ENCODE data around the gene CRIM1. TPM values are rescaled to one million over a fixed set of nuclear protein-coding genes. Genes with fewer than 3 reads are reported as not detected.

Gene CRIM1
- total and polyA plus RNA-seq, 2 experiments from 2014 or later, result 76.4 to 485 TPM

DNA sequence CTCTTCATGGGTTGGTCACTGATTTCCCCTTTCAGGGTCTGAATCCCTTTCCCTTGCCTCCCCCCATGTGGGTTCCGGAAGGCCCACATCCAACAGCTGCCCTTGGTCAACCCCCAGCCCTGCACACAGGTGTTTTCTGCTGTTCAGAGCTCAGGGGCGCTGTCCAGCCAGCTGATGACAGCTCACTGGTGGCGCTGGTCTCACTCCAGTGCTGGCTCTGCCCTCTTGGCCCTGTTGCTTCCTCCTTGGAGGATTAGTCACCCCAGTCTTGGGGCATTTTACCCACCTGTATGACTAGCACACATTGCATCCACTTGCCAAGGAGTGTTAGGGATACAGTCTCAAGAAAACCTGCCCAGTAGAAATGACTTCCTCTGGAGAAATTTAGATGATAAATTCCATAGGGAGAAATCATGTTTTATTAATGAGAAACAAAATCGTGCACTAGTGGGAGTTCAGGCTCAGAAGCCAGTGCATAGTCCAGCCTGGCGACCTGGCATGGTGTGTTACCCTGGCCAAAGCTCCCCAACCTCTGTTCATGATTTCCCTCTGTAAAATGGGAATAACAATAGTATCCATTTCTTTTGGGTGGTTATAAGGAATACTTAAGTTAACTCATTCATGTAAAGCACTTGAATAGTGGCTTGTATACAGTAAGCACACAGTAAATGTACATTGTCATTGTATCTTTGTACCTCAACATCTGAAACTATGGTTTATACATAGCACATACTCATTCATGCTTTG lies 21.6 kb downstream of the CRIM1 start:
- Histone ChIP-seq H3K9me2 (ENCODE audit: insufficient read depth) (no peaks in the 10 kb centered on the region), H3K9ac (no peak overlapping the region), H3K27ac (peak overlapping the region; percentile 64; the same call in 1 of the 2 replicates), H3K9me3 (ENCODE audit: low read depth) (no peaks in the 10 kb centered on the region), H3K36me3 (ENCODE audit: low read depth) (peaks cover 27% of the 10 kb centered on the region), H3K79me2 (ENCODE audit: insufficient read depth) (peaks cover 100% of the 10 kb centered on the region), H3K4me3 (no peak overlapping the region), H2AFZ (no peak overlapping the region), H3K27me3 (replicated peaks; ENCODE audit: insufficient read depth) (no peaks in the 10 kb centered on the region), H3K4me2 (ENCODE audit: unreplicated experiment) (no peak overlapping the region), H3K4me1 (ENCODE audit: insufficient read depth) (peaks cover 92% of the 10 kb centered on the region), H3F3A (ENCODE audit: insufficient read depth) (peaks cover 92% of the 10 kb centered on the region), H4K20me1 (ENCODE audit: insufficient read depth) (peaks cover 49% of the 10 kb centered on the region)
- peak; percentile 54 for DNase-seq
- WGBS, 2 experiments (ENCODE audit: low coverage in 1 of 2, low lambda C conversion rate in 2 of 2, missing lambda C conversion rate in 2 of 2), result 83 to 90% methylated on average over 5 of the region's 5 CpGs
- in situ Hi-C loops (cut with MboI), result no loop called here
- no peak for TF ChIP-seq EZH2 (IDR thresholded peaks at IDR 0.05; ENCODE audit: insufficient read depth, poor library complexity, severe bottlenecking)
- TF ChIP-seq EZH2phosphoT487 (IDR thresholded peaks at IDR 0.05; ENCODE audit: insufficient read depth, low read depth), result no peak

GRCh38 chr2:36379710-36380448 lies 24.3 kb downstream of the CRIM1 start:
- WGBS, 2 experiments (ENCODE audit: low coverage in 1 of 2, low lambda C conversion rate in 2 of 2, missing lambda C conversion rate in 2 of 2), result 98% methylated on average over 3 of the region's 3 CpGs
- Histone ChIP-seq H3K27me3 (replicated peaks; ENCODE audit: insufficient read depth) (no peaks in the 10 kb centered on the region), H3K4me3 (no peak overlapping the region), H3F3A (ENCODE audit: insufficient read depth) (peaks cover 92% of the 10 kb centered on the region), H3K9me2 (ENCODE audit: insufficient read depth) (no peaks in the 10 kb centered on the region), H3K9me3 (ENCODE audit: low read depth) (no peaks in the 10 kb centered on the region), H3K4me2 (ENCODE audit: unreplicated experiment) (no peak overlapping the region), H3K9ac (no peak overlapping the region), H3K27ac (peak overlapping the region; percentile 14), H3K79me2 (ENCODE audit: insufficient read depth) (peaks cover 100% of the 10 kb centered on the region), H4K20me1 (ENCODE audit: insufficient read depth) (peaks cover 56% of the 10 kb centered on the region), H3K36me3 (ENCODE audit: low read depth) (peaks cover 38% of the 10 kb centered on the region), H3K4me1 (ENCODE audit: insufficient read depth) (peaks cover 64% of the 10 kb centered on the region), H2AFZ (no peak overlapping the region)
- no peak for DNase-seq
- TF ChIP-seq EZH2 (IDR thresholded peaks at IDR 0.05; ENCODE audit: insufficient read depth, poor library complexity, severe bottlenecking) (no peak), EZH2phosphoT487 (IDR thresholded peaks at IDR 0.05; ENCODE audit: insufficient read depth, low read depth) (no peak)
- in situ Hi-C loops (cut with MboI), result no loop called here

DNA sequence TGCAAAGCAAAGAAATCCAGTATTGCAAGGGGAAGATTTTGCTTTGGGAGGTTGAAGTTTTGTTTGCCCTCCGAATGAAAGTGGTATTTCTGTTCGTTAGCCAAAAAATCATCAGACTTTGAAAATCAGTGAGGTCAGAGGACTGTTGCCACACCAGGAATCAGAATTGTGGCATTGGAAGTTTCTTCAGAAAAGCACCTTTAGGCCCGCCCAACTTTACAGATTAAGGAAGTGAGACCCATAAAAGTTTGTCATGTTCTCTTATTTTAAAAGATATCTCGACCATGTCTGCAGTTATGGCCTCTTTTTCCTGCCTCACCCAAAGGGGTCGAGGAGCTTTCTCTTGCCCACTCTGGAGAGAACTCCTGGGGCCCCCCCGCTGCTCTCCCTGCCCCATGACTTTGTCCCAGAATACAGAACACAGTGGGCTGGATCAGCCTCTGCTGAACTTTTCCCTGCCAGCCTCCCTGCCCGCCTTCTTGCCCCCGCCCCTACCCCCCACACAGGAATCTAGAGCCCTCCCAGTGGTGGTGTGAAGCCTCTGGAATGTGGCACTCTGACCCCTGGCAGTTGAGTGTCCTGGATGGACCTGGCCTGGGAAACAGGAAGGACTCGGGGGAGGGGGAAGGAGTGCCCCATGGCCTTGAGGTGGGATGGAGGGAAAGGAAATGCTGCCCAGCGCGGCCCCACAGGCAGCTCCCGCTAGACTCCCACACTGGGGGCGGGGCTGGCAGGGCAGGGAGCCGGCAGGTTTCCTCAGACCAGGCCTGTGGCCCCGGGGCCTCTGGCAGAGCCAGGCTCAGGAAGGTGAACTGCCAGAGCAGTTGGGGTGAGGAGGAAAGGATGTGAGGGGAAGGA lies 25.3 kb downstream of the CRIM1 start:
- Histone ChIP-seq H3K4me2 (ENCODE audit: unreplicated experiment) (no peak overlapping the region), H3K4me1 (ENCODE audit: insufficient read depth) (peaks cover 55% of the 10 kb centered on the region)

DNA sequence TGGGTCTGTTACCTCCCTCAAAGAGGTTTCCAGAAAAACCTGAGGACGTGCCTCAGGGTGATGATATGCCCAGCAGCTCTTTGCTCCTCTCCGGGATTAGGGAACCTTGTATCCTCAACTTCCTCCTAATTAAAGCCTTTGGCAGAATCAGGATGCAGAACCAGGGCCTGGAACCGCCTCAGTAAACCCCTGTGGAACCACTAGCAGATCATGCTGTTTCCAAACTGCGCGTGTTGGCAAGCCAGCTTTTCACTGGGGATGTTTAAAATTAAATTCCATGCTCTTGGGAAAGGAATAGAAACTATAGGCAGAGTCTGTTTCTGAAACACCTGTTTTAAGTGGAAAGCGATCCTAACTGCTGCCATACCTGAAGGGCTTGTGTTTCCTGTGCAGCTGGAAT lies 26.4 kb downstream of the CRIM1 start:
- Histone ChIP-seq H3K27me3 (replicated peaks; ENCODE audit: insufficient read depth) (no peaks in the 10 kb centered on the region), H3K27ac (no peak overlapping the region), H3K9me2 (ENCODE audit: insufficient read depth) (no peaks in the 10 kb centered on the region), H3K9ac (no peak overlapping the region), H2AFZ (no peak overlapping the region), H3K4me2 (ENCODE audit: unreplicated experiment) (no peak overlapping the region), H3K4me1 (ENCODE audit: insufficient read depth) (peaks cover 50% of the 10 kb centered on the region), H3K4me3 (no peak overlapping the region), H4K20me1 (ENCODE audit: insufficient read depth) (peaks cover 41% of the 10 kb centered on the region), H3K9me3 (ENCODE audit: low read depth) (no peaks in the 10 kb centered on the region), H3K79me2 (ENCODE audit: insufficient read depth) (peaks cover 100% of the 10 kb centered on the region), H3F3A (ENCODE audit: insufficient read depth) (peaks cover 91% of the 10 kb centered on the region), H3K36me3 (ENCODE audit: low read depth) (peaks cover 34% of the 10 kb centered on the region)
- in situ Hi-C loops (cut with MboI), result no loop called here
- no peak for TF ChIP-seq EZH2phosphoT487 (IDR thresholded peaks at IDR 0.05; ENCODE audit: insufficient read depth, low read depth)
- TF ChIP-seq EZH2 (IDR thresholded peaks at IDR 0.05; ENCODE audit: insufficient read depth, poor library complexity, severe bottlenecking), result no peak
- 82 to 90% methylated on average over 6 of the region's 6 CpGs for WGBS, 2 experiments (ENCODE audit: low coverage in 1 of 2, low lambda C conversion rate in 2 of 2, missing lambda C conversion rate in 2 of 2)
- DNase-seq, result no peak

More for the DNA sequence above, 25.3 kb downstream of the CRIM1 start:
- Histone ChIP-seq H3K27ac (peak overlapping the region; percentile 3; the same call in 1 of the 2 replicates), H3K79me2 (ENCODE audit: insufficient read depth) (peaks cover 100% of the 10 kb centered on the region), H3K36me3 (ENCODE audit: low read depth) (peaks cover 30% of the 10 kb centered on the region), H3K9me2 (ENCODE audit: insufficient read depth) (no peaks in the 10 kb centered on the region), H4K20me1 (ENCODE audit: insufficient read depth) (peaks cover 48% of the 10 kb centered on the region), H3K4me3 (no peak overlapping the region), H3K27me3 (replicated peaks; ENCODE audit: insufficient read depth) (no peaks in the 10 kb centered on the region), H3K9me3 (ENCODE audit: low read depth) (no peaks in the 10 kb centered on the region), H2AFZ (no peak overlapping the region), H3K9ac (no peak overlapping the region), H3F3A (ENCODE audit: insufficient read depth) (peaks cover 91% of the 10 kb centered on the region)
- TF ChIP-seq EZH2phosphoT487 (IDR thresholded peaks at IDR 0.05; ENCODE audit: insufficient read depth, low read depth) (no peak), EZH2 (IDR thresholded peaks at IDR 0.05; ENCODE audit: insufficient read depth, poor library complexity, severe bottlenecking) (no peak)
- in situ Hi-C loops (cut with MboI), result no loop called here
- no peak for DNase-seq
- WGBS, 2 experiments (ENCODE audit: low coverage in 1 of 2, low lambda C conversion rate in 2 of 2, missing lambda C conversion rate in 2 of 2), result 89 to 90% methylated on average over 14 to 15 of the region's 15 CpGs

All from GM23248 (cell line).